Fibroblast of peridontal ligament (primary cell): ENCODE results near the gene CPEB3.
A peak's percentile ranks its signal among the peaks of the same experiment; 100 is the strongest.
"Not testable (repeated sequence)": the region's sequence is repeated elsewhere in the genome, so short reads cannot be mapped to it uniquely, and the experiment has no call there.

ENCODE experiments used
- DNase-seq: peaks from one replicate; pipeline ENCODE4 v3.0.0-alpha.2; 2010; ENCODE audit errors: extremely low read depth

Gene CPEB3

DNA sequence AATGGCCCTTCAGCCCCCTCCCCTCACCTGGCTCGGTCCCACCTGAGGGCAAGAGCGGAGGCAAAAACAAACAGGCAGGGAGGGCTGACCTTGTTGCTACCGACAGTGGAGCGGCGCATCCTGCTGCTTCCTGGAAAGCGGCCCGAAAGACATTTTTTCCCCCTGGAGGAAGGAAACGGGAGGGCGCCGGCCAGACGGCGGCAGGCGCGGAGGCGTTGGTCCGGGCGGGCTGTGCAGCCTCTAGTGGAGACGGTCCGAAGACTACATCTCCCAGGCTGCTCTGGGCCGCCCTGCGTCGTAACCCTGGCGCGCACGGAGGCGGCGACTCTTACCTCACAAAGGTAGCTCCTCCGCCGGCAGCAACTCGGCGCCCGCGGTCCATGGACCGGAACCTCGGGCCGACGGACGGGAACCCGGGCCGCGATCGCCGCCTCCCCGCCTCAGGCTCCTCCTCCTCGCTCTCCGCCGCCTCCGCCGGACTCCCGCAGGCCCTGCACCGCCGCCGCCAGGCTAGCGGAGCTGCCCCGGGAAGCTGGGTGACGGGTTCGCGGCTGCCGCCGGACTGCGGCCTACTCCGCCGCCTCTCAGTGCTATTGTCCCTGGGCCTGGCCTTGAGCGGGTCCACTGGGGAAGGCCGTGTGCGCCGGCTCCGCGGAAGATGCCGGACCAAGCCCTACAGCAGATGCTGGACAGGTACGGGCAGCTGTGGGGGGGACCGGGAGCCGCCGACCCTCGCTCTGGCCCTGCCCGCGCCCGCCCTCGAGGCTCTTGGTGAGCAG is at the start of gene CPEB3, which contains the start of gene MARCHF5:
Gene CPEB3 (minus strand): TSS at position 242 of the 779 bp plus-strand sequence. CDS start 50,728 bp downstream, outside the sequence.
Gene MARCHF5 (plus strand): TSS at position 331 of the 779 bp plus-strand sequence. CDS start 328 bp downstream, at position 659.
- DNase-seq = peak; percentile 91

DNA sequence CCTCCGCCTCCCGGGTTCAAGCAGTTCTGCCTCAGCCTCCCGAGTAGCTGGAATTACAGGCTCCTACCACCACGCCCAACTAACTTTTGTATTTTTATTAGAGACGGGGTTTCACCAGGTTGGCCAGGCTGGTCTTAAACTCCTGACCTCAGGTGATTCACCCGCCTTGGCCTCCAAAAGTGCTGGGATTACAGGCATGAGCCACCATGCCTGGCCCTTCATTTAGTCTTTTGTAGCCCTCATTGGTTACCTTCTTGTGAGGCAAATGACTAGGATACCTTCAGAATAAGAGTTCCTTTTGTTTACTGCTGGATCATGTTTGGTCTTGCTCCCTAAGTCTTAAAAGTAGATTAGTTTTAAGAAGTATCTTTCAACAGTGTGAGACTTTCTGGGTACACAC is 39.0 kb upstream of the CPEB3 start:
- DNase-seq = not testable (repeated sequence)

GRCh38 chr10:92328993-92329392 is 38.1 kb upstream of the CPEB3 start:
- DNase-seq = no peak

DNA sequence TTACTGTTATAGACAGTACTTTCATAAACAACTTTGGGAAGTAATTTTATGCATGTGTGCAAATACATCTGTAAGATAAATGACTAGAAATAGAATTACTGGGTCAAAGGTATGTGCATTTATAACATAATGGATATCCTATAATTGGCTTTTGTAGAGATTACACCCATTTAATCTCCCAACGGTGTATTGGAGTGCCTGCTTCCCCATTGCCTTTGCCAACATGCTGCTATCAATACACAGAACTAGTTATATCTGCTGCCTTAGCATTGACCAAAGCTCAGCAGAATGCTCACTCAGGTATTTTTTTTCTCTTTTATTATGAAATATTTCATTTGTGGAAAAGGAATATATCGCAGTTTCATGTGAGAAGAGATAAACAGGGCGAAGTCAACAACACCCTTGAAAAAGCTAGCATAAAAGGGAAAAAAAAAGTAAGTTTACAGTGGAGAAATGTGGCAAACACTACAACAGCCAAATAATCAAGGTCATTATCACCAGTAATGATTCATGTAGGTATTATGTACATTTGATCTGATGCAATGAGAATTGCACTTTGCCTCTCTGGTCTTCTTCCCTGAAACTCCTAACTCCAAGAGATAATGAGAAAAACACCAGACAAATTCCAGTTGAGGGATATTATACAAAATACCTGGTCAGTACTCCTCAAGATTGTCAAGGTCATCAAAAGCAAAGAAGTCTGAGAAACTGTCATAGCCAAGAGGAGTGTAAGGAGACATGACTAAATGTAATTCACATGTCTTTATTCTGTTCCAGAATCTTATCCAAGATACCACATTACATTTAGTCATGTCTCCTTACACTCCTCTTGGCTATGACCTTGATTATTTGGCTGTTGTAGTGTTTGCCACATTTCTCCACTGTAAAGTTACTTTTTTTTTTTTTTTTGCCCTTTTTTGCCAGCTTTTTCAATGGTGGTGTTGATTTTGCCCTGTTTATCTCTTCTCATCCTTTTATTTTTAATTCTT is 36.9 kb upstream of the CPEB3 start:
- DNase-seq = peak; percentile 17

DNA sequence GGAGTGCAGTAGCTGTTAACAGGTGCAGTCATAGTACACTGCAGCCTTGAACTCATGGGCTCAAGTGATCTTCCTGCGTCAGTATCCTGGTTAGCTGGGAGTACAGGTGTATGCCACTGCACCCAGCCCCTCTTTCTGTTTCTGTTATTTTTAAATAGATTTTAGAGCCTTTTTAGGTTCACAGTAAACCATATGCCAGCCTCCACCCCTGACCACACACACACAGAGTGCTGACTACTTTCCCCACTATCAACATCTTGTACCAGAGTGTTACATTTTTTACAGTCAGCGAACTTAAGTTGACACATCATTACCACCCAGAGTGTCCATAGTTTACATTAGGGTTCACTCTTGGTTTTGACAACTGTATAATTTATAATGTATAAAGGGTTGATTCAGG is 32.2 kb upstream of the CPEB3 start:
- no peak for DNase-seq

DNA sequence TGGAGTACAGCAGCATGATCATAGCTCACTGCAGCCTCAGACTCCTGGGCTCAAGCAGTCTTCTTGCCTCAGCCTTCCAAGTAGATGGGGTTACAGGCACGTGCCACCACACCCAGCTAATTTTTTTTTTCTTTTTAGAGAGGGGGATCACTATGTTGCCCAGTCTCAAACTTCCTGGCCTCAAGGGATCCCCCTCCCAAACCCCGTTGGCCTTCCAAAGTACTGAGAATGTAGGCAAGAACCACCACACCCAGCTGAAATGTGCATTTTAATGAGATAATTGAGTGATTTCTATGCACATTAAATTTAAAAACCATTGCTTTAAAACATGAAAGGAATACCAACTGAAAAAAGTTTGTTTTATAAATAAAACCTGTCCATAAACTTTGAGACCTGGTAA is 25.7 kb upstream of the CPEB3 start:
- DNase-seq = no peak

- DNase-seq = no peak
Observed at GRCh38 chr10:92313750-92314149, 22.9 kb upstream of the CPEB3 start.

DNA sequence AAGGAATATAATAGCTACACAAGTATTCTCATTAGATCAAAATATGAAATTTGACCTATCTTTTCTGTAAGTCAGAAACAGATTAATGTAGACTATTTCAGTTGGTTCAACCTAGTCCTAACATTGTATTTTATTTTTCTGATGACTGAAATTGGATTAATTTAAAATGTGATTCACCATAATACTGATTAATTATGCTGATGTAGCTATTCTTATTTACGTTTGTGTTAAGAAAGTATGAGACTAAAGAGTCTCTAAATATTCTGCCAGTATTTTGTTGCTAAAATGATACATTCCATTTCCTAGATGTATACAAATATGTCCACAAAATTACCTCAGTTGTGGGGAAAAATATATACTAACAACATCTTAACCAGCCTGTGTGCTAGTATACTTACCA is 18.4 kb upstream of the CPEB3 start:
- no peak for DNase-seq

GRCh38 chr10:92305133-92306072 is 14.5 kb upstream of the CPEB3 start:
- no peak for DNase-seq

- DNase-seq = no peak
Observed at GRCh38 chr10:92304061-92304460, 13.2 kb upstream of the CPEB3 start.

GRCh38 chr10:92303096-92303495 is 12.2 kb upstream of the CPEB3 start:
- DNase-seq = no peak

DNA sequence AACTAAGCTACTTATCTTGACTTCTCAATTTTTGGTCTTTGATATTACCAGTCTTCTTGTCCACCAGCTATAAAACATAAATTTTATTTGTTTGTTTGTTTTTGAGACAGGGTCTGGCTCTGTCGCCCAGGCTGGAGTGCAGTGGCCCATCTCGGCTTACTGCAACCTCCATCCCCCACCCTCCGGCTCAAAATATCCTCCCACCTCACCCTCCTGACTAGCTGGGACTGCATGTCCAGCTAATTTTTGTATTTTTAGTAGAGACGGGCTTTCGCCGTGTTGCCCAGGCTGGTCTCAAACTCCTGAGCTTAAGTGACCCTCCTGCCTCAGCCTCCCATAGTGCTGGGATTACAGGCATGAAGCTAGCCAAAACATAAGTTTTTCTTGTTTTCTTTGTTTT is 7.6 kb upstream of the CPEB3 start:
- DNase-seq = no peak

GRCh38 chr10:92291921-92292845 is 1.3 kb upstream of the CPEB3 start:
- peak; percentile 71 for DNase-seq

DNA sequence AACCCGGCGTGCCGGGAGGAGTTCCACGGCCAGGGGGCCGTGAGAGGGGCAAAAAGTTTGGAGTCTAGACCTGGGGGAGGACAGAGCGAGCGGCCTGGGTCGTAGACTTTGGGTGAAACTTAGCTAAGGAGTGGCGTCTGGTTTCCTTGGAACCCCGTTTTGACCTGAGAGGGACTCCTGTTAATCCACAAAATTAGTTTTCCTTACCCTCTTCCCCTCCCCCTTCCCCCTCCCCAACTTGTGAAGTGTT is 663 bp upstream of the CPEB3 start:
- peak; percentile 9 for DNase-seq

DNA sequence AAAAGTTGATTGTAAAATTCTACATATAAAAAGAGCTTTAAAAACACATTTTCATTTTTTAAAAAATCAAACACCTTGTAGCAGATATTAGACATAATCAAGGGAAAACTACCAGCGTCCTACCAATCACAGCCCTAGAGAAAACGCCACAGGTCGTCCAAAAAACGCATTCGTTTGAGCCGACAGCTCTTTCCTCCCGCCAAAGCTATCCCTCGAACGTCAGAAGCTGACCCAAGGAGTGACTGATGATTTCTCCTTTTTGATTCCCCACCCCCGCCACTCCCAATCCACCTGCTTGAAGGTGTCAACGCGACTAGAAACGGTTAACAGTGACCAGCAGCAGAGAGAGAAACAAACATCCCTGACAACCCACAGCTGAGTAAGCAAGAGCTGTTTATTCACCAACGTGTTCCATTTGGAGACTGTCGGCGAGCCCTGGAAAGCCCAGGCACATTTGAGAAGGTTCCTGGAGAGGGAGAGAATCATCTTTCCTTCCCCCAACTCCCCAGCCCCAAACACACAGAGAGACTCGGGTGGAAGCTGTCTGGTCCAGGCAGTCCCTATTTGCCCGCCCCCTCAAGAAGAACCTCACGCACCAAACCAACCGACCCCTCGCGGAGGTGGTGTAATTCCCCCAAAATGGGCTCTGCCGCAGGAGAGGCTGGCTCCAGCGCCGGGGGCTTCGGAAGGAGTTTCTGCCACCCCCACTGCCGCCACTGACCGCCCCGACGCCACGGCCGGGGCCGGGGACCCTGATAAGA is 622 bp downstream of the CPEB3 start:
- DNase-seq = peak; percentile 38

DNA sequence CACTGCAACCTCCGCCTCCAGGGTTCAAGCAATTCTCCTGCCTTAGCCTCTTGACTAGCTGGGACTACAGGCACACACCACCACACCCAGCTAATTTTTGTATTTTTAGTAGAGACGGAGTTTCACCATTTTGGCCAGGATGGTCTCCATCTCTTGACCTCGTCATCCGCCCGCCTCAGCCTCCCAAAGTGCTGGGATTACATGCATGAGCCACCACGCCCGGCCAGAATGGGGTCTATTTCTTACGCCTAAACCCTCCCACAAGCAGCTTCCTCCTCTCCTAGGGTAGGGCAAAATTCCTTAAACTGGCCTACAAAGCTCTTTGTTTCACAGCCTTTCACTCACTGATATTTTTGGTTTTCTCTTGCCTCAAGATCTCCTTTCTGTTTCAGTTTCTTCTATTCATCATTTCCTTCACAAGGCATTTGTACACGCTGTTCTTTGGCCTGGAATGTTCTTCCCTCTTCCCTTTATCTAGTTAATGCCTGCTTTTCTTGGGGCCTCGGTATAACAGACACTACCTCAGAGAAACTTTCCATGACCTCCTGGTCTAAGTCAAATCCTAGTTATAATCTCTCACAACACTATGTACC is 6.7 kb downstream of the CPEB3 start:
- peak; percentile 23 for DNase-seq

DNA sequence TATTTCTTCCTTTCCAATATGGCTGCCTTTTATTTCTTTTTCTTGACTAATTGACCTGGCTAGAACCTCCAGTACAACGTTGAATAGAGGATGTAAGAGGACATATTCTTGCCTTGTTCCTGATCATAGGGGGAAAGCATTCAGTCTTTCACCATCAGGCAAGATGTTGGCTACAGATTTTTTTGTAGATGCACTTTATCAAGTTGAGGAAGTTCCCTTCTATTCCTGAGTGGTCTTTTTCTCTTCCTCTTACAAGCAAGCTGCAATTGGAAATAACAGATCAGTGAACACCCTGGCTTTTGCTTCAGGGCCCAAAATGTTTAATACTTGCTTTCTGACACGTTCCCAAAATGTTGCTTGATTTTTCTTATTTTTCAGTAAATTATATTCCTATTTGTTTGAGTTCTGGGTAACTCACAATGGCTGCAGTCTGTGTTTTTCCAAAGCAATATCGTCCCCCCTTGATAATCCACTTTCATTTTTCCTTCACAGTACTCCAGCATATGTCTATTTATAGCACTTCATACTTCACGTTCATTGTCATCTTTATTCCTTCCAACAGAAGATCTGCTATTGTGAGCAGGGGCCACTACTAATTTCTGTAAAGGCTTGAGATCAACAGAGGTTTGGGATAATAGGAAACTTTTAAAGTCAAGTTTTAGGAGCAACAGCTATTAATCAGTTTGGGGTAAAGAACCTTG is 11.7 kb downstream of the CPEB3 start:
- peak; percentile 55 for DNase-seq

- no peak for DNase-seq
Observed at GRCh38 chr10:92274071-92274470, 16.8 kb downstream of the CPEB3 start.

GRCh38 chr10:92268748-92269147 is 22.1 kb downstream of the CPEB3 start:
- no peak for DNase-seq
